NB4 (cell line): Measurements from ENCODE around the gene SESN3.
A peak's percentile ranks its signal among the peaks of the same experiment; 100 is the strongest.

Source experiments
- DNase-seq: peaks from one replicate; pipeline ENCODE4 v3.0.0; 2010; ENCODE audit warnings: low read depth
- H3K4me3 ChIP-seq: one replicate; pipeline ENCODE4 v1.5.1; 2011; ENCODE audit warnings: mild to moderate bottlenecking, low read depth, low read length, moderate library complexity
- MAX ChIP-seq: IDR thresholded peaks from 2 replicates; pipeline ENCODE4 v1.6.1; 2011; ENCODE audit warnings: low read depth, low read length
- MYC ChIP-seq: IDR thresholded peaks from 2 replicates; pipeline ENCODE4 v1.6.1; 2011; ENCODE audit warnings: low read depth, low read length
- POLR2A ChIP-seq: IDR thresholded peaks from 2 replicates; pipeline ENCODE4 v1.6.1; 2011; ENCODE audit warnings: mild to moderate bottlenecking; ENCODE audit not compliant: insufficient read length; ENCODE audit errors: extremely low read depth
- TF ChIP-seq, protein P1 (sequence below): IDR thresholded peaks from one replicate; pipeline ENCODE4 v1.5.1; 2012; ENCODE audit warnings: low read depth, low read length

Gene SESN3

DNA sequence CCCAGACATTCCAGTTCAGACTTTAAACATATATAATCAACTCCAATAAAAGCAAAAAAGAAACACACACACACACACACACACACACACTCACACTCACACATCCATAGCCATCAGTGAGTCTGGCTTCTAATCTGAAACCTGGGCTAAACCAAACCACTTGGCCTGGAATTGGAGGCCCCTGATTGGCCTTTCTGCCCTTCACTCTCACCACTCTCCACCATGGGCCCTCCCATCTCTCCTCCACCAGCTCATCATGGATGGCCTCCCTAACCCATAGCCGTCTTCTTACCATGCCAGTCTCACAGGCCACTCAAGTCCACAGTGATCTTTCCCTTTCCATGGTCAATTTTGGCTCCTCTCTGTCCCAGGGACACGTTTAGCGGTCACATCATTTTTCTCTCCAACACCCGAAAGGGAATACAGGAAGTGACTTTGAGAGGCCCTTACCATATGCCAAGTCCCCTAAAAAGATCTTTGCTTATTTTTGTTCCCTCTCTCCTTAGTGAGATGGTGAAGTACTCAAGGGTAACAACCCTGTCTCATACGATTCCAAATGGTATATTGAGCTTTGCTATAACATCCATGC lies 74.8 kb downstream of the SESN3 start:
- H3K4me3 ChIP-seq, result no peak overlapping the region
- DNase-seq, result no peak
- no peak for TF ChIP-seq MAX
- TF ChIP-seq, protein P1, sequence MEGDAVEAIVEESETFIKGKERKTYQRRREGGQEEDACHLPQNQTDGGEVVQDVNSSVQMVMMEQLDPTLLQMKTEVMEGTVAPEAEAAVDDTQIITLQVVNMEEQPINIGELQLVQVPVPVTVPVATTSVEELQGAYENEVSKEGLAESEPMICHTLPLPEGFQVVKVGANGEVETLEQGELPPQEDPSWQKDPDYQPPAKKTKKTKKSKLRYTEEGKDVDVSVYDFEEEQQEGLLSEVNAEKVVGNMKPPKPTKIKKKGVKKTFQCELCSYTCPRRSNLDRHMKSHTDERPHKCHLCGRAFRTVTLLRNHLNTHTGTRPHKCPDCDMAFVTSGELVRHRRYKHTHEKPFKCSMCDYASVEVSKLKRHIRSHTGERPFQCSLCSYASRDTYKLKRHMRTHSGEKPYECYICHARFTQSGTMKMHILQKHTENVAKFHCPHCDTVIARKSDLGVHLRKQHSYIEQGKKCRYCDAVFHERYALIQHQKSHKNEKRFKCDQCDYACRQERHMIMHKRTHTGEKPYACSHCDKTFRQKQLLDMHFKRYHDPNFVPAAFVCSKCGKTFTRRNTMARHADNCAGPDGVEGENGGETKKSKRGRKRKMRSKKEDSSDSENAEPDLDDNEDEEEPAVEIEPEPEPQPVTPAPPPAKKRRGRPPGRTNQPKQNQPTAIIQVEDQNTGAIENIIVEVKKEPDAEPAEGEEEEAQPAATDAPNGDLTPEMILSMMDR, result no peak
- no peak for TF ChIP-seq POLR2A
- no peak for TF ChIP-seq MYC

DNA sequence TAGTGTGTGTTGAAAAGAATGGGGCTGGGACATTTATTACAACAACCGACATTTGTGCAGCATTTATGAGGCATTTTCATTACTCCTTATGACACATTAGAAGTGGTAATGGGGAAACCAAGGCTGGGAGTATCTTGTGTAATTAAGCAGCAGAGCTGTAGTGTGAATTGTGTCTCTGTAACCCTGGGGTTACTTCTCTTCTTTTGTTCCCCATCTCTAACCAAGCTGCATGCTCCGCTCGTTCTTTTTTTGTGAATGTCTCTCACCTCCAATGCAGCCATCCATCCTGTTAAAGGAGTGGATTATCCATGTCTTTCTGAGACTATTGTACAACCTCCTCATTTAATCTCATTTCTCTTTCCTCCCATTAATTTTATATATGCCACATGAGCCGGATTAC lies 75.6 kb downstream of the SESN3 start:
- DNase-seq, result no peak
- H3K4me3 ChIP-seq, result no peak overlapping the region
- TF ChIP-seq, protein P1, result no peak
- TF ChIP-seq MAX (no peak), MYC (no peak), POLR2A (no peak)

DNA sequence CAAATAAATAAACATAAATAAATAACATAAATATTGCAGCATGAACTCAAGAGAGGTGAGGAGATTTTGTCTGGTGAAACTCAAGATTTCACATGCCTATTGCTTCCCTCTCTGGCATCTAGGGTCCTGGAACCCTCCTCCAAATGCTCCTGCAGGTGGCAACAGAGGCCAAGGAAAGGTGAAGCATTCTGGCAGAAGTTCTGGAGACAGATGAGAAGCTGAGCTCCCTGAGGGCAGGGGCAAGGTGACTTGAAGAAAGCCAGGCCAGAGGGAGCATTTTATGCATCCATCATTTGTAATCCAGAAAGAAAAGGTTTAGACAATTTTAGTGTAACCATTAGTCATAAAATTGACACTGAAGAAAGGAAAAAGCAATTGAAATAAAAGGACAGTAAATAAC lies 76.5 kb downstream of the SESN3 start:
- DNase-seq, result peak; percentile 83
- no peak overlapping the region for H3K4me3 ChIP-seq

DNA sequence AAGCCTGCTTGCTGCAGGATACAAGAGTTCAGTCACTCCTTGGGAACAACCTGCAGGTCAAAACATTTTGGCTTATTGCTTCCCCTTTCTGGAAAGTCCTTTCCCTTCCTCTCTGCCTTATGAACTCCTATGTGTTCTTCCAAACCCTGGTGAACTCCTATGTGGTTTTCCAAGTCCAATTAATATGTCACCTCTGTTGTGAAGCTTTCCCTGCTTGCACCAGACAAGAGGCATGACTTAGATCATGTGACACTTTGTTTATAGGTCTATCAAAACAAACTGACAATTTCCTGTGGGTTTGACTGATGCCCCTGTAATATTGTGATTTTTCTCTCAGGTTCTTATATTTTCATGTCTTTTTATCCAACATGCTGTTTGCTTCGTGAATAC lies 77.2 kb downstream of the SESN3 start:
- no peak for DNase-seq
- H3K4me3 ChIP-seq, result no peak overlapping the region
- TF ChIP-seq MAX (no peak), POLR2A (no peak), MYC (no peak)
- TF ChIP-seq, protein P1, result no peak

More for the DNA sequence above, 76.5 kb downstream of the SESN3 start:
- TF ChIP-seq MYC (peak; percentile 46; the same call in 1 of the 2 replicates), POLR2A (no peak), MAX (peak; percentile 52; the same call in 1 of the 2 replicates)
- TF ChIP-seq, protein P1, result peak; percentile 82

GRCh38 chr11:95152876-95153856 lies 77.8 kb downstream of the SESN3 start:
- no peak for DNase-seq
- H3K4me3 ChIP-seq, result no peak overlapping the region
- TF ChIP-seq MYC (no peak), POLR2A (no peak), MAX (no peak)
- TF ChIP-seq, protein P1, result no peak
